Lower leg skin (tissue), 3 donors: Measurements from ENCODE around the gene STARD7.

ENCODE experiments used
- CTCF ChIP-seq, 3 donors: fragments of 450-650 bp; IDR thresholded peaks; one replicate each; pipeline ENCODE4 v1.5.1; 2016; ENCODE audit warnings: antibody characterized with exemption in 3 of 3, mild to moderate bottlenecking in 3 of 3, moderate library complexity in 2 of 3
- POLR2A ChIP-seq, 2 donors: fragments of 450-650 bp; IDR thresholded peaks; one replicate each; pipeline ENCODE4 v1.6.1; 2016 to 2017; ENCODE audit warnings: antibody characterized with exemption in 2 of 2, mild to moderate bottlenecking in 1 of 2, moderate library complexity in 1 of 2

- TF ChIP-seq CTCF (IDR thresholded peaks at IDR 0.05) (no peak), POLR2A (IDR thresholded peaks at IDR 0.05) (no peak)
Measured at GRCh38 chr2:96163768-96164429, 44.7 kb downstream of the STARD7 start.
